ENCODE results near the gene SHC2.

DNA sequence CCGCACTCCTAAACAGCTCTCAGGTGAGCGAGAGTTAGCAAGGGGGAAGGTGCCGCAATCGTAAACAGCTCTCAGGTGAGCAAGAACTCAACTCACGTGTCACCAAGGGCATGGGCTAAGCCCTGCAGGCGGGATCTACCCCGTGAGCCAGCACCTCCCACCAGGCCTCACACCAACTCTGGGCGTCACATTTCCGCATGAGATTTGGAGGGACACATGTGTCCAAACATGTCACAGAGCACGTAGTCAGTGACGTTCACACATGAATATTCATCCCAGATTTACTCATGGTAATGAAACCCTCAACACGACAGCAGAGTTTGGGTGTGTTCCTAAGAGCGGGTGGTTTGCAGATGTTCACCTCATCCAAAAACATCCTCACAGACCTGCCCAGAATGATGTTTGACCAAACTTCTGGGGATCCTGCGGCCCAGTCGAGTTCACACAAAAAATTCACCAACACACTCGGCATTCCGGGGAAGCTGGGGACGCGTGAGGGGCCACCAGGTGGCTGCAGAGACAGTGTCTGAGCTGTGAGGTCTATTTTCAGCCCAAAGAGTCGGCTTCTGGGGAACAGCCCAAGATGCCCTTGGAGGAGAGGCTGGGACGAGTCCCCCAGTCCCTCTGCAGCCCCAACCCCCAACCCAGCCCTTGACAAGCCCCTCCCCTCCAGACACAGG lies 71.4 kb downstream of the SHC2 start:
- no peak for TF ChIP-seq EZH2 (IDR thresholded peaks at IDR 0.05; ENCODE audit: borderline replicate concordance, low read length)
- TF ChIP-seq CTCF (IDR thresholded peaks at IDR 0.05; ENCODE audit: low read length): no peak
